IPS-18a (cell line): ENCODE measurements around the gene DNAAF5.

Source experiments
- H3K27ac ChIP-seq: one replicate; pipeline ENCODE4 v1.5.1; 2013; ENCODE audit warnings: low read length
- H3K27me3 ChIP-seq: one replicate; pipeline ENCODE4 v1.6.1; 2013; ENCODE audit warnings: mild to moderate bottlenecking, low read length; ENCODE audit not compliant: control insufficient read depth, insufficient read depth
- H3K36me3 ChIP-seq: one replicate; pipeline ENCODE4 v1.6.1; 2013; ENCODE audit warnings: low read depth, low read length; ENCODE audit not compliant: control insufficient read depth
- H3K4me1 ChIP-seq: one replicate; pipeline ENCODE4 v1.6.1; 2013; ENCODE audit warnings: low read depth, low read length; ENCODE audit not compliant: control insufficient read depth
- H3K4me3 ChIP-seq: one replicate; pipeline ENCODE4 v1.5.1; 2013; ENCODE audit warnings: low read length
- H3K9ac ChIP-seq: one replicate; pipeline ENCODE4 v1.6.1; 2013; ENCODE audit warnings: mild to moderate bottlenecking, low read length, moderate library complexity
- H3K9me3 ChIP-seq: one replicate; pipeline ENCODE4 v1.6.1; 2013; ENCODE audit warnings: low read depth, low read length; ENCODE audit not compliant: control insufficient read depth

The DNAAF5 gene

DNA sequence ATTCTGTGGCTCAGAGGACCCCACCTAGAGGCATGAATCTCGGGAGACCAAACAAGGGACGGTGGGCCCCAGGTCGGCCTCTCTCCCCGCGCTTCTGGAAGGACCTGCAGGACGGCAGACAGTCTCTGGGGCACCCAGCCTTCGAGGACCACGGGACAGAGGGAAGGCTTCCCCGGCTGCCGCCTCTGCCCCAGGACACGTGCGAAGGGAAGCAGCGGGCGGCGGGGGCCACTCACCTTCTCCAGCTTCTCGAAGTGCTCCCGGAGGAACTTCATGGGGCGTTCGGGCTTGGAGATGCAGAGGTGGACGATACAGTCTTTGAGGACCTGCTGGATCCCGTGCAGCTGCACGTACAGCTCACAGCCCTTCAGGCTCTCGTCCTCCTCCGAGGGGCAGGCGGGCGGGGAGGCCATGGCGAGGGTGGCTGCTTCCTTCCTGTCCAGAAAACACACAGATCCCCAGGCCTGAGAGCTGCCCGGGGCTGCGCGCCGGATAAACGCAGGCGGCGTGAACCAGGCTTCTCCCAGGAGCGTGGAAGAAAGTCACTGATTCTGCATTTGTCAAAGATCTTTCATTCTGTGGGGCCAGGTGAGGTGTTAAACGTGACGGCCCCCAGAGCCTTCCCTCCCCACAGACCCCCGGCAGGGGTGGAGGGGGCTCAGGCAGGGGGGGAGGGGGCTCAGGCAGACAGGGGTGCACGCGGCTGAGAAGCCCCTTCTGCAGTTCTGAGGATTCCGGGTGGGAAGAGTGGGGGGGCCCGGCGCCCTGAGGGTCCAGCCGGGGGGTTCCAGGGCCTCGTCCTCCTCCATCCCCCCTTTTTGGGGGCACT lies 15.2 kb upstream of the DNAAF5 start:
- Histone ChIP-seq H3K4me3 (peak overlapping the region; percentile 27), H3K27ac (no peak overlapping the region), H3K4me1 (peaks cover 2% of the 10 kb centered on the region), H3K9ac (no peak overlapping the region), H3K36me3 (peaks cover 3% of the 10 kb centered on the region), H3K9me3 (no peaks in the 10 kb centered on the region), H3K27me3 (no peaks in the 10 kb centered on the region)

- no peaks in the 10 kb centered on the region for H3K27me3 ChIP-seq
- no peak overlapping the region for H3K27ac ChIP-seq
- peak overlapping the region; percentile 27 for H3K4me3 ChIP-seq
- peaks cover 3% of the 10 kb centered on the region for H3K36me3 ChIP-seq
- peaks cover 2% of the 10 kb centered on the region for H3K4me1 ChIP-seq
- no peak overlapping the region for H3K9ac ChIP-seq
- no peaks in the 10 kb centered on the region for H3K9me3 ChIP-seq
Measured at GRCh38 chr7:711922-712380, 14.5 kb upstream of the DNAAF5 start.

GRCh38 chr7:712381-713138 lies 13.9 kb upstream of the DNAAF5 start:
- Histone ChIP-seq H3K9me3 (no peaks in the 10 kb centered on the region), H3K9ac (no peak overlapping the region), H3K27me3 (no peaks in the 10 kb centered on the region), H3K4me1 (peaks cover 2% of the 10 kb centered on the region), H3K4me3 (peak overlapping the region; percentile 39), H3K27ac (no peak overlapping the region), H3K36me3 (no peaks in the 10 kb centered on the region)

DNA sequence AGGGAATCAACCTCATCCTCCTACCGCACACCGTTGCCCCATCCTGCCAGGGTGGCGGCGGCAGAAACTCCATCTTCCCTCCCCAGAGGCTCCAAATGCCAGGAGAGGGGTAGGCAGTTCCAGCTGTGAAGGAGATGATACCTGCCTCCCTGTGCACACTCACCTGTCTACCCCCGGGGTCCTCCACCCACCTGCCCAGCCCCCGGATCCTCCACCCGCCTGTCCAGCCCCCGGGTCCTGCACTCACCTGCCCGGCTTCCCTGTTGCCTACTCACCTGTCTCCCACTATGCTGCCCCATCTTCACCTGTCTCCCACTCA lies 13.4 kb upstream of the DNAAF5 start:
- H3K9me3 ChIP-seq, result no peaks in the 10 kb centered on the region
- H3K4me1 ChIP-seq, result peaks cover 2% of the 10 kb centered on the region
- no peak overlapping the region for H3K9ac ChIP-seq
- H3K4me3 ChIP-seq, result peak overlapping the region; percentile 39
- no peaks in the 10 kb centered on the region for H3K27me3 ChIP-seq
- no peak overlapping the region for H3K27ac ChIP-seq
- no peaks in the 10 kb centered on the region for H3K36me3 ChIP-seq

DNA sequence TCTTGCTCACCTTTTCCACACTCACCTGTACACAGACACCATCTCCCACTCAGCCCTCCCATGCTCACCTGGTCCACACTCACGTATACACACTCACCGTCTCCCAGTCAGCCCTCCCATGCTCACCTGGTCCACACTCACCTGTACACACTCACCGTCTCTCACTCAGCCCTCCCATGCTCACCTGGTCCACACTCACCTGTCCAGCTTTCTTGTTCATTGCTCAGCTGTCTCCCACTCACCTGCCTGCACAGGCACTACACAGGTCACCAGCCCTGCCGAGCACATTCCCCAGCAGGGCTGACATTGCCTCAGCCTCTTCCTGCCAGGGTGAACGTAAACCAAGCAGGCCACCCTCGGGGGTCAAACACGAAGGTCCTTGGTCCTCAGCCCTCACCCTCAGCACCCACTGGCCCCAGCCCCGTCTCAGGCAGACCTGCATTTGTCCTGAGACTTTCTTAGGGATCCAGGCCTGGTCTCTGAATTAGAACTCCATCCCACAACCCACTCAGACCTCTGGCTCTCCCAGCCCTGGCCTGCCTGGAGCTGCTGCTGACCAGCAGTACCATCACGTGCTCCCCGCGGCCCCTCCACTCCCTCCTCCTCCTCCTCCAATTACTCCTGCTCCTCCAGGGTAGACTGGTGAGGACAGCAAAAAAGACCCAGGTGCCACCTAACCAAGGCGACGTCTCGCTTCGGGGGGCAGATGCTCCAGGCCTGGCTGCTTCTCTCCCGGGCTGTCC lies 12.8 kb upstream of the DNAAF5 start:
- no peak overlapping the region for H3K4me3 ChIP-seq

GRCh38 chr7:714251-714671 lies 12.2 kb upstream of the DNAAF5 start:
- Histone ChIP-seq H3K4me1 (peaks cover 2% of the 10 kb centered on the region), H3K36me3 (no peaks in the 10 kb centered on the region), H3K4me3 (no peak overlapping the region), H3K27ac (no peak overlapping the region), H3K9me3 (no peaks in the 10 kb centered on the region), H3K27me3 (no peaks in the 10 kb centered on the region), H3K9ac (no peak overlapping the region)

More for the DNA sequence above, 12.8 kb upstream of the DNAAF5 start:
- H3K4me1 ChIP-seq, result peaks cover 2% of the 10 kb centered on the region
- no peaks in the 10 kb centered on the region for H3K27me3 ChIP-seq
- H3K36me3 ChIP-seq, result no peaks in the 10 kb centered on the region
- H3K9me3 ChIP-seq, result no peaks in the 10 kb centered on the region
- no peak overlapping the region for H3K9ac ChIP-seq
- no peak overlapping the region for H3K27ac ChIP-seq

DNA sequence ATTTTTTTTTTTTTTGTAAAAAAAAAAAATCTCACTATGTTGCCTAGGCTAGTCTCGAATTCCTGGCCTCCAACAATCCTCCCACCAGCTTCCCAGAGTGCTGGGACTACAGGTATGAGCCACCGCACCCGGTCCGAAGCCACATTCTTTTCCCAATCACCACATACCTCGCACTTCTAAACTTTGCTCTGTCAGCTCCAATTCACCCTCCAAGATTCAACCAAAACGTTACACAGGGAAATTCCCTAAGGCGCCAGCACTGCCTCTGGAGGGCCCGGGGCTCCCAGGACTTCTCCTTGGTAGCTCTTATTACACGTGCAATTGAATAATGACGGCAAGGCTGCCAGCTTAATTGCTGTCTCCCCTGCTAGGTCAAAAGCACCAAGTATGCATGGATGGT lies 10.3 kb upstream of the DNAAF5 start:
- Histone ChIP-seq H3K9ac (no peak overlapping the region), H3K9me3 (no peaks in the 10 kb centered on the region), H3K4me3 (no peak overlapping the region), H3K27ac (no peak overlapping the region), H3K27me3 (no peaks in the 10 kb centered on the region), H3K4me1 (no peaks in the 10 kb centered on the region), H3K36me3 (no peaks in the 10 kb centered on the region)

DNA sequence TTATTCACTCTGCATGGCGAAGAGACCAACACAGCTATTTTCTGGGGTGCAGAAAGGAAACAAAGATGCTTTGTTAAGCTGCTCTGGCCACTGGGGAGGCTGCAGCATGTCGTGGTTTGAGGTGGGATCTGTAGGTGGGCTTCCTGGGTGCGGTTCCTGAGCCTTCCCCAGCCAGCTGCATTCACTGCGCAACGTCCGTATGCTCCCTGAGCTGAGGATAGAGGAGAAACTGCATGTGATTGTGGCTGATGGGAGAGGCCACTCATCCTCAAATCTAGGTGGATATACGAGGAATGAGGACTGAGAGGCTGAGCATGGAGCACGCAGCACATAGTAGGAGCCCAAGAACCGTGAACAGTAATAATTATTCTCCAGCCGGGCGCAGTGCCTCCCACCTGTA lies 9.9 kb upstream of the DNAAF5 start:
- Histone ChIP-seq H3K4me3 (no peak overlapping the region), H3K4me1 (no peaks in the 10 kb centered on the region), H3K27me3 (no peaks in the 10 kb centered on the region), H3K9ac (no peak overlapping the region), H3K27ac (no peak overlapping the region), H3K36me3 (peaks cover 2% of the 10 kb centered on the region), H3K9me3 (no peaks in the 10 kb centered on the region)

GRCh38 chr7:721619-722248 lies 4.8 kb upstream of the DNAAF5 start:
- no peaks in the 10 kb centered on the region for H3K27me3 ChIP-seq

DNA sequence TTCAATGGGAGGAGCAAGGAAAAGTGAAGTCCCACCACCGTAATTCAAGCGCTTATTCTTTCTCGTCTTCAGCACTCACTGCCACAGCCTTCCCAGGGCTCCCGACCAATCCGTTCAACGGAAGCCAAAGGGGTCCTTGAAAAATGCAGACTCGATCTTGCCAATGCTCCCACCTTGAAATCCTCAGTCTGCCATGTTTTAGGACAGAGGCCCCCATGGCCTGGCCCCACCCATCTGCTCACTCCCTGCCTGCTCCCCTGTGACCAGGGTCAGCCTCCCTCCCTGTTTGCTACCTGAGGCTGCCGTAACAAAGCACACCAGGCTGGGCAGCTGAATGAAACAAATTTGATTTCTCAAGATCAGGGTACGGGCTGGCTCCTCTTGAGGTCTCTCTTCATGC lies 3.0 kb upstream of the DNAAF5 start:
- Histone ChIP-seq H3K4me1 (peaks cover 11% of the 10 kb centered on the region), H3K9ac (no peak overlapping the region), H3K27ac (no peak overlapping the region), H3K27me3 (no peaks in the 10 kb centered on the region), H3K36me3 (peaks cover 14% of the 10 kb centered on the region), H3K4me3 (no peak overlapping the region), H3K9me3 (no peaks in the 10 kb centered on the region)

More at GRCh38 chr7:721619-722248, 4.8 kb upstream of the DNAAF5 start:
- no peak overlapping the region for H3K9ac ChIP-seq
- H3K4me1 ChIP-seq, result peaks cover 4% of the 10 kb centered on the region
- no peak overlapping the region for H3K27ac ChIP-seq
- peaks cover 14% of the 10 kb centered on the region for H3K36me3 ChIP-seq
- H3K4me3 ChIP-seq, result no peak overlapping the region
- no peaks in the 10 kb centered on the region for H3K9me3 ChIP-seq

DNA sequence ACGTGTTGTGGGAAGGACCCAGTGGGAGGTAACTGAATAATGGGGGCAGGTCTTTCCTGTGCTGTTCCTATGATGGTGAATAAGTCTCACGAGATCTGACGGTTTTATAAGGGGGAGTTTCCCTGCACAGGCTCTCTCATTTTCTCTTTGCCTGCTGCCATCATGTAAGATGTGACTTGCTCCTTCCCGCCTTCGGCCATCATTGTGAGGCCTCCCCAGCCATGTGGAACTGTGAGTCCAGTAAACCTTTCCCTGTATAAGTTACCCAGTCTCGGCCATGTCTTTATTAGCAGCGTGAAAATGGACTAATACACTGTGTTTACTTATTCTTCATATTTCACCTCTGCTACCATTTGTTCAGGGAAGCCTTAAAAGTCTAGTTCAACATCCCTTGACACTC lies 2.2 kb upstream of the DNAAF5 start:
- H3K36me3 ChIP-seq, result peaks cover 14% of the 10 kb centered on the region
- H3K27me3 ChIP-seq, result no peaks in the 10 kb centered on the region
- H3K27ac ChIP-seq, result no peak overlapping the region
- H3K4me3 ChIP-seq, result no peak overlapping the region
- H3K4me1 ChIP-seq, result peaks cover 11% of the 10 kb centered on the region
- no peaks in the 10 kb centered on the region for H3K9me3 ChIP-seq
- H3K9ac ChIP-seq, result no peak overlapping the region
